PFSK-1 (cell line): ENCODE data around the gene ELL2.

Experiments used
- POLR2AphosphoS5 ChIP-seq: IDR thresholded peaks from 2 replicates; pipeline ENCODE4 v1.6.1; 2012; ENCODE audit warnings: low read depth, mild to moderate bottlenecking, control low read depth, low read length, moderate library complexity
- REST ChIP-seq, 2 experiments: IDR thresholded peaks; 2 replicates each; pipeline versions ENCODE4 v1.6.1 to v1.8.0; 2011 to 2012; ENCODE audit warnings: low read depth in 2 of 2, low read length in 2 of 2, control low read depth in 1 of 2, inconsistent platforms in 1 of 2, mild to moderate bottlenecking in 1 of 2, moderate library complexity in 1 of 2; ENCODE audit not compliant: insufficient read depth in 1 of 2
- TAF1 ChIP-seq: IDR thresholded peaks from 2 replicates; pipeline ENCODE4 v1.6.1; 2012; ENCODE audit warnings: low read length, control low read depth, borderline replicate concordance; ENCODE audit not compliant: insufficient read depth

- no peak for TF ChIP-seq REST (IDR thresholded peaks at IDR 0.05; ENCODE audit: insufficient read depth in 1 of 2, low read depth in 2 of 2, low read length in 2 of 2)
- no peak for TF ChIP-seq TAF1
- no peak for TF ChIP-seq POLR2AphosphoS5
Measured at GRCh38 chr5:95907067-95907705, 54.5 kb downstream of the ELL2 start.
